HG03025 (cell line): Measurements from ENCODE around the gene PSME3.
"Not testable (repeated sequence)": the region's sequence is repeated elsewhere in the genome, so short reads cannot be mapped to it uniquely, and the experiment has no call there.

Source experiments
- ATAC-seq: cut with Tn5 transposase; IDR thresholded peaks from one replicate; pipeline ENCODE4 v1.9.1; 2021; ENCODE audit warnings: mild to moderate bottlenecking, moderate library complexity; ENCODE audit not compliant: unreplicated experiment, low FRiP score

The PSME3 gene

GRCh38 chr17:42849031-42849430 is 15.8 kb downstream of the PSME3 start:
- ATAC-seq: no peak

- no peak for ATAC-seq
Measured at GRCh38 chr17:42849451-42850181, 16.4 kb downstream of the PSME3 start.

GRCh38 chr17:42850954-42851353 is 17.8 kb downstream of the PSME3 start, which contains the start of gene AOC3:
Gene AOC3, plus strand, starts transcription at chr17:42851199. Its CDS starts 145 bp downstream, at chr17:42851344.
- ATAC-seq: no peak

GRCh38 chr17:42851371-42852240 is 18.4 kb downstream of the PSME3 start:
- ATAC-seq: not testable (repeated sequence)

- no peak for ATAC-seq
Measured at GRCh38 chr17:42852351-42852750, 19.2 kb downstream of the PSME3 start.

- no peak for ATAC-seq
Measured at GRCh38 chr17:42853004-42853403, 19.8 kb downstream of the PSME3 start.

- no peak for ATAC-seq
Measured at GRCh38 chr17:42853597-42853967, 20.4 kb downstream of the PSME3 start.

- ATAC-seq: no peak
Measured at GRCh38 chr17:42853968-42854790, 21.0 kb downstream of the PSME3 start.

GRCh38 chr17:42855048-42855596 is 21.9 kb downstream of the PSME3 start:
- no peak for ATAC-seq

GRCh38 chr17:42856093-42856492 is 22.9 kb downstream of the PSME3 start:
- not testable (repeated sequence) for ATAC-seq

GRCh38 chr17:42856516-42856915 is 23.3 kb downstream of the PSME3 start:
- ATAC-seq: not testable (repeated sequence)

- no peak for ATAC-seq
Measured at GRCh38 chr17:42857389-42857788, 24.2 kb downstream of the PSME3 start.

- no peak for ATAC-seq
Measured at GRCh38 chr17:42865638-42866094, 32.5 kb downstream of the PSME3 start.

- no peak for ATAC-seq
Measured at GRCh38 chr17:42866216-42866615, 33.0 kb downstream of the PSME3 start.

- no peak for ATAC-seq
Measured at GRCh38 chr17:42866631-42867575, 33.7 kb downstream of the PSME3 start.

GRCh38 chr17:42867694-42868261 is 34.6 kb downstream of the PSME3 start:
- not testable (repeated sequence) for ATAC-seq

- no peak for ATAC-seq
Measured at GRCh38 chr17:42868338-42868737, 35.1 kb downstream of the PSME3 start.

- ATAC-seq: no peak
Measured at GRCh38 chr17:42871647-42872046, 38.5 kb downstream of the PSME3 start.
